CD14-positive monocyte (primary cell): ENCODE data around the gene NGRN. TPM values are rescaled to one million over a fixed set of nuclear protein-coding genes. Genes with fewer than 3 reads are reported as not detected.

Experiments used
- DNase-seq, 3 donors: peaks; one replicate each; pipeline ENCODE4 v3.0.0-alpha.2; 2011 to 2022
- H2AFZ ChIP-seq: 2 replicates; pipeline ENCODE4 v1.6.0; 2012; ENCODE audit warnings: mild to moderate bottlenecking, low read depth, low read length, inconsistent platforms; ENCODE audit not compliant: insufficient read depth, poor library complexity, severe bottlenecking
- H3K27ac ChIP-seq, 2 donors: 1 replicate in 1 of 2; 2 replicates in 1 of 2; pipeline ENCODE4 v1.5.1; 2012 to 2013; ENCODE audit warnings: low read length in 2 of 2, control low read depth in 1 of 2, inconsistent platforms in 1 of 2, low read depth in 1 of 2, mild to moderate bottlenecking in 1 of 2
- H3K27me3 ChIP-seq, 2 donors: one replicate each; pipeline versions ENCODE4 v1.6.0 to v1.6.1; 2011 to 2013; ENCODE audit warnings: low read length in 2 of 2; ENCODE audit not compliant: control insufficient read depth in 2 of 2, insufficient read depth in 2 of 2
- H3K36me3 ChIP-seq, 2 donors: replicated peaks in 1 of 2; 1 replicate in 1 of 2; 2 replicates in 1 of 2; pipeline versions ENCODE4 v1.5.1 to v1.6.1; 2012 to 2013; ENCODE audit warnings: low read length in 2 of 2, control low read depth in 1 of 2, inconsistent platforms in 1 of 2, mild to moderate bottlenecking in 1 of 2; ENCODE audit not compliant: insufficient read depth in 2 of 2, control insufficient read depth in 1 of 2
- H3K4me1 ChIP-seq, 2 donors: 1 replicate in 1 of 2; 2 replicates in 1 of 2; pipeline versions ENCODE4 v1.5.1 to v1.6.1; 2012 to 2013; ENCODE audit warnings: low read length in 2 of 2, control low read depth in 1 of 2, inconsistent platforms in 1 of 2, mild to moderate bottlenecking in 1 of 2, moderate library complexity in 1 of 2; ENCODE audit not compliant: insufficient read depth in 2 of 2, control insufficient read depth in 1 of 2
- H3K4me2 ChIP-seq: replicated peaks from 2 replicates; pipeline ENCODE3; 2012; ENCODE audit warnings: low read length, moderate library complexity, mild to moderate bottlenecking; ENCODE audit not compliant: poor library complexity, severe bottlenecking; ENCODE audit errors: extremely low read depth
- H3K4me3 ChIP-seq, 3 experiments: fragments of 200-600 bp in 1 of 3; sonication (generic) in 1 of 3; replicated peaks in 1 of 3; 1 replicate in 2 of 3; 2 replicates in 1 of 3; pipeline ENCODE4 v1.5.1; 2011 to 2013; ENCODE audit warnings: low read length in 3 of 3, mild to moderate bottlenecking in 3 of 3, control low read depth in 2 of 3, low read depth in 2 of 3, inconsistent platforms in 1 of 3, moderate library complexity in 1 of 3
- H3K79me2 ChIP-seq: 2 replicates; pipeline ENCODE4 v1.6.0; 2012; ENCODE audit warnings: mild to moderate bottlenecking, control low read depth, inconsistent platforms, low read length, moderate library complexity; ENCODE audit not compliant: insufficient read depth
- H3K9ac ChIP-seq: 2 replicates; pipeline ENCODE4 v1.6.0; 2017; ENCODE audit warnings: low read length, mild to moderate bottlenecking; ENCODE audit not compliant: insufficient read depth, poor library complexity, severe bottlenecking
- H3K9me3 ChIP-seq, 2 donors: replicated peaks in 1 of 2; 1 replicate in 1 of 2; 2 replicates in 1 of 2; pipeline versions ENCODE4 v1.5.1 to v1.6.1; 2012 to 2013; ENCODE audit warnings: low read length in 2 of 2, control low read depth in 1 of 2; ENCODE audit not compliant: control insufficient read depth in 1 of 2, insufficient read depth in 1 of 2
- H4K20me1 ChIP-seq: 2 replicates; pipeline ENCODE4 v1.6.0; 2012; ENCODE audit warnings: mild to moderate bottlenecking, low read length, control low read depth, moderate library complexity; ENCODE audit not compliant: insufficient read depth
- H3K27ac Mint-ChIP-seq, 7 donors: one replicate each; pipeline ENCODE4 v1.8.0; 2020; ENCODE audit warnings: mild to moderate bottlenecking in 7 of 7, mixed read lengths in 7 of 7, moderate library complexity in 6 of 7, inconsistent platforms in 2 of 7
- H3K27me3 Mint-ChIP-seq, 3 donors: one replicate each; pipeline ENCODE4 v1.8.0; 2021 to 2022; ENCODE audit warnings: low read depth in 3 of 3, mild to moderate bottlenecking in 3 of 3, mixed read lengths in 3 of 3, moderate library complexity in 3 of 3, inconsistent platforms in 1 of 3
- H3K36me3 Mint-ChIP-seq, 2 donors: one replicate each; pipeline ENCODE4 v1.8.0; 2020; ENCODE audit warnings: mixed read lengths in 2 of 2, inconsistent platforms in 1 of 2, mild to moderate bottlenecking in 1 of 2
- H3K4me1 Mint-ChIP-seq: one replicate; pipeline ENCODE4 v1.8.0; 2020; ENCODE audit warnings: mild to moderate bottlenecking, mixed read lengths
- H3K4me3 Mint-ChIP-seq, 2 donors: one replicate each; pipeline ENCODE4 v1.8.0; 2020; ENCODE audit warnings: mild to moderate bottlenecking in 2 of 2, mixed read lengths in 2 of 2, moderate library complexity in 1 of 2
- H3K9me3 Mint-ChIP-seq, 7 donors: one replicate each; pipeline ENCODE4 v1.8.0; 2020 to 2022; ENCODE audit warnings: mixed read lengths in 7 of 7, mild to moderate bottlenecking in 6 of 7, moderate library complexity in 6 of 7, inconsistent platforms in 2 of 7
- WGBS: methylation state at CpG from one replicate; pipeline ENCODE4 v1.1.5; 2013; ENCODE audit warnings: missing lambda C conversion rate; ENCODE audit not compliant: insufficient coverage; 5-methylcytosine and 5-hydroxymethylcytosine counted together
- intact Hi-C, 2 donors: fragments of 100-400 bp; cut with micrococcal nuclease; formaldehyde crosslinking; loops; one replicate each; pipeline versions ENCODE4 v1.15.0 to v1.15.1; 2023
- polyA plus RNA-seq, 3 donors: library from polyadenylated mRNA; depleted of rRNA in 1 of 3; unstranded in 2 of 3; stranded (reverse) in 1 of 3; fragments of 300-500 nt in 2 of 3; fragments of >200 nt in 1 of 3; fragmentation: Illumina TruSeq in 2 of 3; gene quantifications; 1 replicate in 2 of 3; 2 replicates in 1 of 3; pipeline ENCODE4 v1.2.3, GENCODE V29; 2012 to 2021
- TF ChIP-seq, protein P1 (sequence below): fragments of 200-600 bp; IDR thresholded peaks from one replicate; pipeline ENCODE4 v1.8.0; 2022; ENCODE audit warnings: antibody characterized with exemption, mild to moderate bottlenecking

NGRN gene
- polyA plus RNA-seq, 3 donors = 14.4 to 20.3 (median 18.9) TPM

DNA sequence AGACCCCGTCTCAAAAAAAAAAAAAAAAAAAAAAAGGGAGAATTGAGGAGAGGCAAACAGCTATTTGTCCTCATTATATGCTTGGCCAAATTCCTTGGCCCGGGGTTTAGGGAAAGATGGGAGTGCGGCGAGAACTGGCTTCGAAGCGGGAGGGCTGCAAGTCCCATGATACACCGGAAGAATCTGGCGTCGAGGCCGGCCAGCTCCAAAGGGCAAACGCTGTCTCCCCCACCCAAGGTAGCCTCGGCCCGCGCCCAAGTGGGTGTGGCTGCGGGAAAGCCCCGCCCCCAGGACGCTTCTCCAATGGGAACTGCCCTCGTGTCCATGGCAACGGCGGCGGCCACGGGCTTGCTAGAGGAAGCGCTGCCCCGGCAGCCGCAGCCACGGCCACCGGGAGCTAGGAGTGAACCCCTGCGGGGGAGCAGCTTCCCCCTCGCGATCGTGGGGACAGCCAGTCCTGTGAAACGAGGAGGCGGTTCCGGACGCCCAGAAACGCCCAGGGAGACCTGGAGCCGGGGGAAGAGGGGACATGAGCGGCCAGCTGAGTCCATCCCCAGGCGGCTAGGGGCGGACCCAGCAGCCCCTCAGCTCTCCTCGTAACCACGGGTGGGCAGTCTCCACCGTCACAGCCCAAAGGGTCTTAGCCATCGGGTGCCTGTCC is 16.1 kb upstream of the NGRN start, which contains the start of gene TTLL13:
Gene TTLL13, plus strand, starts transcription at position 354 of the 661 bp plus-strand sequence. CDS start 1,075 bp downstream, outside the sequence.
- Histone ChIP-seq H3K4me1 (peaks cover 12 to 14% of the 10 kb centered on the region in 2 donors), H3K27me3 (peaks cover 0 to 5% of the 10 kb centered on the region in 2 donors), H3K36me3 (no peaks in the 10 kb centered on the region), H3K27ac (no peak within 1 kb of the TSS), H3K4me3 (peak within 1 kb of the TSS; percentile 28 to 73 (median 29)), H3K9me3 (no peaks in the 10 kb centered on the region), H3K79me2 (no peaks in the 10 kb centered on the region), H4K20me1 (no peaks in the 10 kb centered on the region), H2AFZ (peak within 1 kb of the TSS; percentile 76), H3K4me2 (peak within 1 kb of the TSS; percentile 97), H3K9ac (peak within 1 kb of the TSS; percentile 21)
- peak within 1 kb of the TSS in 4 of 7 donors; percentile 45 to 80 (median 63) for H3K27ac Mint-ChIP-seq
- H3K36me3 Mint-ChIP-seq = no peaks in the 10 kb centered on the region
- 1% methylated on average over 40 of the region's 44 CpGs for WGBS
- H3K4me3 Mint-ChIP-seq = peak within 1 kb of the TSS; percentile 70 to 86
- TF ChIP-seq, protein P1, sequence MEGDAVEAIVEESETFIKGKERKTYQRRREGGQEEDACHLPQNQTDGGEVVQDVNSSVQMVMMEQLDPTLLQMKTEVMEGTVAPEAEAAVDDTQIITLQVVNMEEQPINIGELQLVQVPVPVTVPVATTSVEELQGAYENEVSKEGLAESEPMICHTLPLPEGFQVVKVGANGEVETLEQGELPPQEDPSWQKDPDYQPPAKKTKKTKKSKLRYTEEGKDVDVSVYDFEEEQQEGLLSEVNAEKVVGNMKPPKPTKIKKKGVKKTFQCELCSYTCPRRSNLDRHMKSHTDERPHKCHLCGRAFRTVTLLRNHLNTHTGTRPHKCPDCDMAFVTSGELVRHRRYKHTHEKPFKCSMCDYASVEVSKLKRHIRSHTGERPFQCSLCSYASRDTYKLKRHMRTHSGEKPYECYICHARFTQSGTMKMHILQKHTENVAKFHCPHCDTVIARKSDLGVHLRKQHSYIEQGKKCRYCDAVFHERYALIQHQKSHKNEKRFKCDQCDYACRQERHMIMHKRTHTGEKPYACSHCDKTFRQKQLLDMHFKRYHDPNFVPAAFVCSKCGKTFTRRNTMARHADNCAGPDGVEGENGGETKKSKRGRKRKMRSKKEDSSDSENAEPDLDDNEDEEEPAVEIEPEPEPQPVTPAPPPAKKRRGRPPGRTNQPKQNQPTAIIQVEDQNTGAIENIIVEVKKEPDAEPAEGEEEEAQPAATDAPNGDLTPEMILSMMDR = no peak
- DNase-seq = peak; percentile 81 to 87 (median 85)
- peaks cover 0 to 3% (median 0%) of the 10 kb centered on the region in 7 donors for H3K9me3 Mint-ChIP-seq
- intact Hi-C loops = no loop called here
- H3K4me1 Mint-ChIP-seq = peaks cover 16% of the 10 kb centered on the region
- peaks cover 4 to 15% (median 14%) of the 10 kb centered on the region in 3 donors for H3K27me3 Mint-ChIP-seq

DNA sequence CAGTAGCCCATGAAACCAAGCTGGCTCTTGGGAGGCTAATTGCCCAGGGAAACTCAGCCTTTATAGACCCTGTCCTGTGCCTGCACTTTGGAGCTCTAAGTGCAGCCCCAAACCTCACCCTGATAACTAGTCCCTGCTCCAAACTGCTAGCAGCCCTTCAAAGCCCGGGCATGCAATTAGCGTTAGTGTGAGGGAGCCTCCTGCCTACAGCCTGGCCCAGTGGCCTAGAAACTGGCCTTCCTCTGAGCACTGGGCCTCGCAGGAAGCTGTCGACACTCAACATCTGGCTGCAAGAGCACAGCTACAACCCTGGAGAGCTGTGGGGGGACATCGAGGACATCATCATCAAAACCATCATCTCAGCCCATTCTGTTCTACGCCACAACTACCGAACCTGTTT is 7.7 kb upstream of the NGRN start:
- H3K4me2 ChIP-seq = no peak overlapping the region
- H3K27ac ChIP-seq = no peak overlapping the region
- no peak overlapping the region for H2AFZ ChIP-seq
- TF ChIP-seq, protein P1 = no peak
- DNase-seq = no peak
- 87% methylated on average over 3 of the region's 7 CpGs for WGBS
- H3K27me3 ChIP-seq = no peaks in the 10 kb centered on the region
- H3K4me1 Mint-ChIP-seq = peaks cover 2% of the 10 kb centered on the region
- peaks cover 4 to 9% (median 8%) of the 10 kb centered on the region in 3 donors for H3K27me3 Mint-ChIP-seq
- no peaks in the 10 kb centered on the region for H3K4me1 ChIP-seq
- no peaks in the 10 kb centered on the region for H3K79me2 ChIP-seq
- H3K9me3 ChIP-seq = no peaks in the 10 kb centered on the region
- H3K27ac Mint-ChIP-seq = no peak overlapping the region
- H3K36me3 Mint-ChIP-seq = no peaks in the 10 kb centered on the region
- no peaks in the 10 kb centered on the region for H3K9me3 Mint-ChIP-seq
- H3K9ac ChIP-seq = no peak overlapping the region
- H3K4me3 Mint-ChIP-seq = no peak overlapping the region
- H3K4me3 ChIP-seq = no peak overlapping the region
- H3K36me3 ChIP-seq = no peaks in the 10 kb centered on the region
- no peaks in the 10 kb centered on the region for H4K20me1 ChIP-seq
- intact Hi-C loops = no loop called here
